ENCODE measurements around the gene XPO5. TPM values are rescaled to one million over a fixed set of nuclear protein-coding genes. Genes with fewer than 3 reads are reported as not detected.
A peak's percentile ranks its signal among the peaks of the same experiment; 100 is the strongest.

Gene XPO5
- total and polyA plus RNA-seq, 9 of the 15 experiments (the other 6 are each of a cell fraction or from before 2014, with no cell fraction given): 36.0 to 170 (median 99.1) TPM

DNA sequence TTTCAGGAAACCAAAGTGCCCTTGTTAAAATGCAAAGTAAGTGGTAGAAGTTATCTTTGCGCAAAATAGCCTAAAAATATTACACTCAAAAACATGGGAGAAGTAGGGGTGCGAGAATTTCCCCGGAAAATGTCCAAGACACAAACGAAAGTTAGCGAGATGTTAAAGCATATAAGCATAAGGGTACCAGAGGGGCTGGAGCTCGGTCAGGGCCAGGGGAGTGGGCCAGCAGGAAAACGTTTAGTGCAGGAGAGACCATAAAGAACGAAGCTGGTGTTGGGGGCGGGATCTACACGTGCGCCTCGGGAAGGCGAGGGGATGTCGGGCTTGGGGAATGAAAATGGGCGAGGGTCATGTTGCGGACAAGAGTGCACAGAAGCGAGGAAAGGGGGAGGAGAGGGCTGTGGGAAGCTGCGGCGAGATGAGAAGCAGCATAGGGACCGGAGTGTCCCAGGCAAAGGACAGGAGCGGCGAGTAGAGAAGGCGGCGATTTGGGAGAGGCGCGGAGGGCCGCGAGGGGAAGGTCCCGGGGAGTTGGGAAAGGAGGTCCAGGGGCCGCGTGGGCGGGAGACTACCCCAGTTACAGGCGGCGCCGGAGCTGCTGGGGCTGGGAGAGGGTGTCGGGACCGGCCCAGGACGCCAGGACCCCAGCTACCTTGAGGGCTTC, 600 bp downstream of the XPO5 start:
- Histone ChIP-seq H3K27ac (ENCODE audit: extremely low read depth, low read depth, low read length) (peak overlapping the region; percentile 84), H3K4me2 (ENCODE audit: insufficient read depth, low read length) (peak overlapping the region; percentile 98), H3K9ac (ENCODE audit: insufficient read depth in 1 of 2, low read depth in 2 of 2, low read length in 2 of 2) (peak overlapping the region; percentile 89 to 99), H3K4me3 (peak overlapping the region; percentile 74), H3K9me1 (ENCODE audit: control insufficient read depth, insufficient read depth, low read length) (no peaks in the 10 kb centered on the region), H3K9me3 (replicated peaks; ENCODE audit: control insufficient read depth, insufficient read depth, low read depth, low read length) (no peaks in the 10 kb centered on the region), H2AFZ (ENCODE audit: low read depth, low read length) (peak overlapping the region; percentile 86), H3K27me3 (ENCODE audit: control insufficient read depth in 2 of 2, insufficient read depth in 2 of 2, low read length in 2 of 2) (no peaks in the 10 kb centered on the region), H3K79me2 (ENCODE audit: control insufficient read depth, insufficient read depth, low read length) (peaks cover 80% of the 10 kb centered on the region), H3K4me1 (replicated peaks in 1 of 2; ENCODE audit: control insufficient read depth in 2 of 2, insufficient read depth in 2 of 2, low read length in 2 of 2) (peaks cover 10 to 14% of the 10 kb centered on the region in 2 experiments; a peak in 4 of 5 replicates), H3K36me3 (ENCODE audit: control insufficient read depth, insufficient read depth, low read length) (peaks cover 44% of the 10 kb centered on the region), H4K20me1 (replicated peaks; ENCODE audit: control insufficient read depth, insufficient read depth, low read length) (no peaks in the 10 kb centered on the region)
- in situ Hi-C loops (cut with MboI) (no loop called here), intact Hi-C loops (cut with micrococcal nuclease) (no loop called here)
- WGBS (ENCODE audit: insufficient coverage, low coverage, missing lambda C conversion rate): 1% methylated on average over 35 of the region's 38 CpGs
- POLR2A ChIA-PET: interaction anchor here (0.6 to 1.6 kb wide), 16 partner anchors 10 to 1495 kb away, joined by 3 to 14 read pairs (median 3); partner anchors contain the start of gene GTPBP2
- CTCF ChIA-PET (ENCODE audit: low intra/inter-chr PET ratio): no interaction called here
- no TSS peak for BruUV-seq (replicated peaks)
- ATAC-seq: peak; percentile 61
- no peak for FAIRE-seq
- peak; percentile 64 to 88 (median 76) for DNase-seq (ENCODE audit: extremely low read depth in 1 of 4, low spot score in 3 of 4)
- no peak for TF ChIP-seq SMARCB1 (IDR thresholded peaks at IDR 0.05; ENCODE audit: insufficient read length, low read depth)
- TF ChIP-seq, protein P1, sequence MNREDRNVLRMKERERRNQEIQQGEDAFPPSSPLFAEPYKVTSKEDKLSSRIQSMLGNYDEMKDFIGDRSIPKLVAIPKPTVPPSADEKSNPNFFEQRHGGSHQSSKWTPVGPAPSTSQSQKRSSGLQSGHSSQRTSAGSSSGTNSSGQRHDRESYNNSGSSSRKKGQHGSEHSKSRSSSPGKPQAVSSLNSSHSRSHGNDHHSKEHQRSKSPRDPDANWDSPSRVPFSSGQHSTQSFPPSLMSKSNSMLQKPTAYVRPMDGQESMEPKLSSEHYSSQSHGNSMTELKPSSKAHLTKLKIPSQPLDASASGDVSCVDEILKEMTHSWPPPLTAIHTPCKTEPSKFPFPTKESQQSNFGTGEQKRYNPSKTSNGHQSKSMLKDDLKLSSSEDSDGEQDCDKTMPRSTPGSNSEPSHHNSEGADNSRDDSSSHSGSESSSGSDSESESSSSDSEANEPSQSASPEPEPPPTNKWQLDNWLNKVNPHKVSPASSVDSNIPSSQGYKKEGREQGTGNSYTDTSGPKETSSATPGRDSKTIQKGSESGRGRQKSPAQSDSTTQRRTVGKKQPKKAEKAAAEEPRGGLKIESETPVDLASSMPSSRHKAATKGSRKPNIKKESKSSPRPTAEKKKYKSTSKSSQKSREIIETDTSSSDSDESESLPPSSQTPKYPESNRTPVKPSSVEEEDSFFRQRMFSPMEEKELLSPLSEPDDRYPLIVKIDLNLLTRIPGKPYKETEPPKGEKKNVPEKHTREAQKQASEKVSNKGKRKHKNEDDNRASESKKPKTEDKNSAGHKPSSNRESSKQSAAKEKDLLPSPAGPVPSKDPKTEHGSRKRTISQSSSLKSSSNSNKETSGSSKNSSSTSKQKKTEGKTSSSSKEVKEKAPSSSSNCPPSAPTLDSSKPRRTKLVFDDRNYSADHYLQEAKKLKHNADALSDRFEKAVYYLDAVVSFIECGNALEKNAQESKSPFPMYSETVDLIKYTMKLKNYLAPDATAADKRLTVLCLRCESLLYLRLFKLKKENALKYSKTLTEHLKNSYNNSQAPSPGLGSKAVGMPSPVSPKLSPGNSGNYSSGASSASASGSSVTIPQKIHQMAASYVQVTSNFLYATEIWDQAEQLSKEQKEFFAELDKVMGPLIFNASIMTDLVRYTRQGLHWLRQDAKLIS (CRISPR knock-in tag; IDR thresholded peaks at IDR 0.05): peak; percentile 65; the same call in 1 of the 2 replicates
- TF ChIP-seq ESRRA (IDR thresholded peaks at IDR 0.05; ENCODE audit: borderline replicate concordance, low read depth): 0 out of 2 replicates have a peak, but pooled peaks have one; percentile 18
- no peak; the same call in 1 of the 2 replicates for TF ChIP-seq MYC (IDR thresholded peaks at IDR 0.05; ENCODE audit: low read depth, low read length)
- peak; percentile 95 for TF ChIP-seq MYC (CRISPR knock-in tag; IDR thresholded peaks at IDR 0.05; ENCODE audit: borderline replicate concordance, low read depth)
- peak; percentile 44; the same call in 1 of the 2 replicates for TF ChIP-seq ARID1B (IDR thresholded peaks at IDR 0.05)
- TF ChIP-seq, protein P2, sequence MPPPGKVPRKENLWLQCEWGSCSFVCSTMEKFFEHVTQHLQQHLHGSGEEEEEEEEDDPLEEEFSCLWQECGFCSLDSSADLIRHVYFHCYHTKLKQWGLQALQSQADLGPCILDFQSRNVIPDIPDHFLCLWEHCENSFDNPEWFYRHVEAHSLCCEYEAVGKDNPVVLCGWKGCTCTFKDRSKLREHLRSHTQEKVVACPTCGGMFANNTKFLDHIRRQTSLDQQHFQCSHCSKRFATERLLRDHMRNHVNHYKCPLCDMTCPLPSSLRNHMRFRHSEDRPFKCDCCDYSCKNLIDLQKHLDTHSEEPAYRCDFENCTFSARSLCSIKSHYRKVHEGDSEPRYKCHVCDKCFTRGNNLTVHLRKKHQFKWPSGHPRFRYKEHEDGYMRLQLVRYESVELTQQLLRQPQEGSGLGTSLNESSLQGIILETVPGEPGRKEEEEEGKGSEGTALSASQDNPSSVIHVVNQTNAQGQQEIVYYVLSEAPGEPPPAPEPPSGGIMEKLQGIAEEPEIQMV (tag; conservative IDR thresholded peaks at IDR 0.05; ENCODE audit: low read depth): no peak
- TF ChIP-seq BRF1 (IDR thresholded peaks at IDR 0.05; ENCODE audit: borderline replicate concordance, extremely low read depth, insufficient read length): no peak
- TF ChIP-seq SIN3A (IDR thresholded peaks at IDR 0.05; ENCODE audit: borderline replicate concordance in 2 of 2, control insufficient read depth in 1 of 2, low read depth in 2 of 2, low read length in 2 of 2): peak; percentile 3 to 77; a peak in 1 of 4 replicates
- TF ChIP-seq MXI1 (IDR thresholded peaks at IDR 0.05; ENCODE audit: low read depth, low read length): peak; percentile 40; the same call in 1 of the 2 replicates
- peak; percentile 47 for TF ChIP-seq CHD1 (IDR thresholded peaks at IDR 0.05; ENCODE audit: low read length)
